Measurements from ENCODE around the gene CDH23.

Gene CDH23

DNA sequence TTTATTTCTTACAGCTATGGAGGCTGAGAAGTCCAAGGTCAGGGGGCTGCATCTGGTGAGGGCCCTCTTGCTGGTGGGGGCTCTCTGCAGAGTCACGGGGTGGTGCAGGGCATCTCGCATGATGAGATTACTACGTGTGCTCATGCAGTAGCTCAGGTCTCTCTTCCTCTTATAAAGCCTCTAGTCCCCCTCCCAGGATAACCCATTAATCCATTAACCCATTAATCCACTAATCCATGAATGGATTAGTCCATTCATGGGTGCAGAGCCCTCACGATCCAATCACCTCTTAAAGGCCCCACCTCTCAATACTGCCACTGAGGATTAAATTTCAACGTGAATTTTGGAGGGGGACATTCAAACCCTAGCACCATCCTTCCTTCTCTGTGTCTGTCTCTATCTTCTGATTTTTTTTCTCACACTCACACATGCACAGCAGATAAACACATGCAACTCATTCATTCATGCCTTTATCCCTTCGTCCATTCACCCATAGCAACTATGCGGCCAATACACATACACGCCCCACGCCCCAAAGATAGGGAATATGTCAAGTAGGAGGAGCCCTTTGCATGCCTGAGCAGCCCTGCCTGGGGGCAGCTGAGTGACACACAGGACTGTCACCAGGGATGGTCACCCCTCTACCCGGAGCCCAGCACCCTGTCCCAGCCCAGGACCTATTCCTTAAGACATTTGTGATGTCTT is 236.3 kb downstream of the CDH23 start:
- no peak for DNase-seq

DNA sequence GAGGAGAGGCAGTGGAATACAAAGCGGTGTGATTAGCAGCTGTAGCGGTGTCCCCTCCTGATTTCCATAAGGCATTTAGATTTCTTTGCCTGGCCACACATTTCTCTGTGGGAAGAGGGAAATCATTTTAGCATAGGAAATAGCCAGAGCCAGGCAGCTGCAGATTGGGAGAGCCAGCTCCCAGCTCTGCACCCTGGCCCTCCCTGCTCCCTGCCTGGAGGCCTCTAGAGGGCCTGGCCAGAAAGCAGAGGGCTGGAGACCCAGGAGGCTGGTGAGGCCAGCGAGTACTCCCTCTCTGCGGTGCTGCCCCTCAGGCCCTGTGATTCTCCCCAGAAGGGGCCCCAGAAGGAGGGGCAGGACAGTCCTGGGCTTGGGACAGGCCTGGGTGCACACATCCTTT is 237.2 kb downstream of the CDH23 start:
- DNase-seq = no peak

DNA sequence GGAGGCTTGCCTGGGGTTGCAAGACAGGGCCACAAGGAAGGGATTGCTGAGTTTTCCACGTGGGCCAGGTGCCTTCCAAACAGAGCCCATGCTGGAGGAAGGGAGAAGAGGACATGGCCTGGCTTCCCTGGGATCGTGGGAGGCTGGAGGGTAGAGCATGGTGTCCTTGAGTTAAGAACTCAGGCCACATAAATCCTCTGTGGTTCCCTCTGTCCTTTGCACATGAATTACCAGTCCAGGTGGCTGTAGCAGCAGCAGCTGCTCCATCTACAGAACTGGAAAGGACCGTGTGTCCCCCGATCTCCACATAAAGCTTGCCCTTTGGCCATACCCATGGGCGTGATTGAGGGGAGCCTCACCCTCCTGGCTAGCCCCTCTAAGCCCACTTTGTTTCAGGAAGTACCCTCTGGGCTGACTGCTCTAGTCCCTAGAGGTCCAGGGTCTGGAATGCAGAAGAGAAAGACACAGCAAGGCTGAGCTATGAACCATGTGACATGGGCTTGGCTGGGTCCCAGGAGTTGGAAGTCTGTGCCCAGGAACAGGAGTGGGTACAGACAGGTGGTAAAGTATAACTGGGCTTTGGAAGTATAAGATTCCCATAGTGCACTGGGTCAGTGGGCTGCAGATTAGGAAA is 237.9 kb downstream of the CDH23 start:
- DNase-seq = no peak

DNA sequence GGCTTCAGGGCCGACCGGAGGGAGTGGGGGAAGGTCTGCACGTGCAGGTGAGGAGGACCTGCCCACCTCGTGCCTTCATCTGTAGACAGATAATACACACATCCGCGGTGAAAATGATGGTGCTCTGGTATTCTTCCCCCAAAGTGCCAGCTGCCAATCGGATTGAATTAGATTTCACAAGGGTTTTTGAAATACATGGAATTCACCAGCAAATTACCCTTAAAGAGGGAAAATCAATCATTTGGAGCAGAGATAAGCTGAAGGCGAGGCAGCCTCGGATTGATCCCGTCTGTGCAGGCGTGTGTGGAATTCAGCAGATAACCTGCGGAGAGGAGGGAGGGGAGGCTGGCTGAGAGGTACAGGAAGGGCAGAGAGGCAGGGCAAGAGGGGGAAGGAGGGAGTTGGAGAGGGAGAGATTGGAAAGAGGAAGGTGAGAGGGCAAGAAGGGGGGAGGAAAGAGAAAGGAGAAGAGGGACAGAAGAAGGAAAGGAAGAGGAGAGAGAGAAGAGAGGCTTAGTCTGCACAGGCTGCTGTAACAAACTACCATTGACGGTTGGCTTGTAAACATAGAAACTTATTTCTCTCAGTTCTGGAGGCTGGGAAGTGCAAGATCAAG is 238.6 kb downstream of the CDH23 start:
- DNase-seq = no peak

DNA sequence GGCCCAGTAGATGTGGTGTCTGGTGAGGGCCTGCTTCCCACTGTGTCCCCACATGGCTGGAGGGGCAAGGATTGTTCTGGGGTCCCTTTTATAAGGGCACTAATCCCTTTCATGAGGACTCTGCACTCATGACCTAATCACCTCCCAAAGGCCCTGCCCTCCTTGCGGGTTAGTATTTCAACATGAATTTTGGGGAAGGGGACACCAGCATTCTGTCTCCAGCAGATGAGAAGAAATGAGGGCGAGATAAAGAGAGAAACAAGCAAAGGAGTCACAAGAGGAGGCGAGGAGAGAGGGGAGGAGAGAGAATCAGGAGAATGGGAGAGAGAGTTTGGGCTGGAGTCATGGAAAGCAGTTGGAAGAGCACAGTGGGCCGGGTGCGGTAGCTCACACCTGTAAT is 239.1 kb downstream of the CDH23 start:
- DNase-seq = no peak

DNA sequence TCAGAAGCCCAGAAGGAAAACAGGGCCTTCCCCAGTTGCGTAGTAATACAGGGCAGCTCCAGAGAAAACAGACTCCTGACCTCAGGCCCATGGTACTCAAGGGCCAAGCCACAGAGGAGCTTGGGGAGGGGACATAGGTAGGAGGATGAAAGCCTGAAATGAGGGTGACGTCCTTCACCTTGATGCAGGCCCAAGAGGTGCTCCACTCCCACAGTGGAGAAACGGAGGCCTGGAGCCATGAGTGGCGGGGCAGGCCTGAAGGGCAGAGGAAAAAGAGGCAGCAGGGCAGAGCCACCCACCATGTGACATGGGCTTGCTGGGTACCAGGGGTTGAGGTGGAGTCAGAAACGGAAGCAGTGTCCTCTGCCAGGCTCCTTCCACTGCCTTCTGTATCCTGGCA is 239.9 kb downstream of the CDH23 start:
- no peak for DNase-seq

DNA sequence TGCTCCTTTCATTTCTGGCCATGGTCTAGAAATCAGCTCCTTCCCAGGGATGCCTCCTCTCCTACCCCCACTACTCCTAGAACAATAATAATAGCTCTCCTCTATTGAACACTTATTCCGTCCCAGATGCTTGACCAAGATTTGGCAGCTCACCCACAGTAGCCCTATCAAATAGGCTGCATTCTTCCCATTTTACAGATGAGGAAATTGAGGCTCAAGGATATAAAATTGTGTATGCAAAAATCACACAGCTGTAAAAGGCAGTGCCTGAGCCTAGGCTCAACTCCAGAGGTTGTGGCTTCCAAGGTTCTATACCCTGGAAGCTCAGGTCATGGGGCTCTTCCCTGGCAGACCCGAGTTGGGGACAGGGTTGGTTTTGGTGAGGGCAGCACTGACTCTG is 240.6 kb downstream of the CDH23 start:
- DNase-seq = no peak

DNA sequence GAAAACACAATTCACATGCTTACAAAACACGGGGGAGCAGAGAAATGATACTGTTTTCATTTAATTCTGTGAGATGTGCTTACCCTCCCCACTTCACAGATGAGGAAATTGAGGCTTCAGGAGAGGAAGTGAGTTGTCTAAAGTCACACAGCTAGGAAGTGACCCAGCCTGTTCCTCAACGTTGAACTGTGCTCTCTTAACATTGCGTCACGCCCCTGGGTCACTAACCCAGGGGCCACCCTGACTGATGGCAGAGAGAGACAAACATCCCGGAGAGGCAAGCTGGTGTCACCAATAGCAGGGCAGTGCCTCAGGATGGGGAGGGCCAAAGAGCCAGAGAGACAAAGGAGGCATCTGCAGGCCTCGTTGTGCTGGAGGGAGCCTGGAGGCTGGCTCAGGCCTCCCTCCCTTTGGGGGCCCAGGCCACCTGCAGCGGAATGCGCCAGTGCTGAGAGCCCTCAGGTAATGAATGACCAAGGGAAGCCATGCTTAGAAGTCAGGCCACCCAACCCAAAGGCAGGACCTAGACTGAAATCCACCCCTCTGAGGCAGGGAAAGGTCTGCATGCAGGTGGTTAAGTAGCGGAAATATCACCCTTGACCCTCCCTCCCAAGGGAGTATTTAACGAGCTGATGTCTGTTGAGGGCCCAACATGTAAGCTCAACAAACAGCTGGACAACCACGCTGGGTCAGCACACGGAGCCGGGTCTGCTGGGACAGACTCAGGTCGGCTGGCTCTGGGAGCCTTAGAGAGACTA is 241.5 kb downstream of the CDH23 start:
- DNase-seq = peak; percentile 32

DNA sequence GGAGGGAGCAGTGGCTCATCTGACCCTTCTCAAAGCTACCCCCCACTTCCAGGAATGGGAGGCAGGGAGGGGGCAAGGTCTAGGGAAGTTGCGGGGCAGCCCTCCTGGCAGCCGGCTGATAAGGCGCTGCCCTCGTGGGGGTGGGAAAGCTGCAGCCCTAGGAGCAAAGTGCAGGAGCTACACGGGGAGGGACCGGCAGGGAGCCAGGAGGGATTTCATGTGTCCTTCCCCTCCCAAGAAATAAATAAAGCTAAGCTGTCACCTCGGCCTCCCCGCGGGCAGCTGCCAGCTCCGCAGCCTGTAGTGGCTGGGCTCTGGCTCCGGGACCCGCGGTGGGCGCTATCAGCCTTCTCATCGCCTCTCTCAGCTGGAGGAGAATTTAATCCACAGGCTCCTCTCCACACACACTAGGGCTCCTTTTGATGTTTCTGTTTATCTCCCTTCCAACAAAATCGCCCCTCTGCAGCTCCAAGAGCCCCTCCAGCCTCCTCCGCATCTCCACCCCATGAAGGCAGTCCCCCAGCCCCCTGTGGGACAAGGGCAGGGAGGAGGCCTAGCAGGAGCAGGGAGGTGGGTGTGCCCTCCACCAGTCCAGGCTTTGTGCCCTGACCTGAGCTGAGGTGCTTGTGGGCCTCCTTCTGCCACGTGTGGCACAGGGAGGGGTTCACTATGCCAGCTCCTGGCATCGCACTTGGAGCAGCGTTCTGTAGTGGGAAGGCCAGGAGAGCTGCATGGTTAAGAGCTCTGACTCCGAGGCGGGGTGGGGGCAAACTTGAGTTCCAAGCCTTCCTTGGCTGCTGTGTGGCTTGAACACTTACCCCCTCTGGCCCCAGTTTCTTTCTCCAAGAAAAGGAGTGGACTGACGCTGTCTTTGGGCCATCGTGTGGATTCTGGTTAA is 242.4 kb downstream of the CDH23 start:
- no peak for DNase-seq

DNA sequence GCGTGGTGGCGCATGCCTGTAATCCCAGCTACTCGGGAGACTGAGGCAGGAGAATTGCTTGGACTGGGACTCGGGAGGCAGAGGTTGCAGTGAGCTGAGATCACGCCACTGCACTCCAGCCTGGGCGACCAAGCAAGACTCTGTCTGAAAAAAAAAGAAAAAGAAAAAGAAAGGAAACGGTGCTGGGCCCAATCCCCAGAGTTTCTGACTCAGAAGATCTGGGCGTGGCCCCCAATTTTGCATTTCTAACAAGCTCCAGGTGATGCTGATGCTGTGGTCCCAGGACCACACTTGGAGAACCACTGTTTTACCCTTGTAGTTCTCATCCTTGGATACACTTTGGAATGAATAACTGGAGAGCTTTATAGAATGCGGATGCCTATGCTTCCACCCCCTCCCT is 243.9 kb downstream of the CDH23 start:
- DNase-seq = no peak

DNA sequence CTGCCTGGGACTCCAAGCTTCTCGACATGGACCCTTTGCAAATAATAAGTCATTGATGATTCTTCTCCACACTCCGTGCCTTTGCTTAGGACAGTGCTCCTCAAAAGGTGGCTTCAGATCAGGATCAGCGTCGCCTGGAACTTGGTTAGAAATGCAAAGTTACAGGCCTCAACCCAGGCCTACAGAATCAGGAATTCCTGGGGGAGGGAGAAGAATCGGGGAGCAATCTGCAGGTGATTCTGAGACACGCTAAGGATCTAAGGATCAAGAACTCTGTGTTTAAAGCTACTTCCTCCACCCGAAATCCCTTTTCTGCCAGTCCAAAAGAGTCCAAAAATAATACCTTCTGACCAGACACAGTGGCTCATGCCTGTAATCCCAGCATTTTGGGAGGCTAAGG is 244.7 kb downstream of the CDH23 start:
- no peak for DNase-seq

DNA sequence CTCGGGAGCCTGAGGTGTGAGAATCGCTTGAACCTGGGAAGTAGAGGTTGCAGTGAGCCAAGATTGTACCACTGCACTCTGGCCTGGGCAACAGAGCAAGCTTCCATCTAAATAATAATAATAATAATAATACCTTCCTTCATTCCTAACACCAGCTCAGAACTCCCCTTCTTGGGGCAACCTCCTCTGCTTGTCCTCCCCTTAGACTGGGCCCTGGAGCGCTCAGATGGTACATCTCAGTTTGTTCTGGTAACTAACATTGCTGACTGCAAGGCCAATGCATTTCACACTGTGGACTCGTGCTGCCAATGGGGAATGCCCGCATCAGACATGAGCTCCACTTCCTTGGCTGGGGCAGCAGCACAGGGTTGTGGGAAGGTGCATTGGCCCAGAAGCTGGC is 245.3 kb downstream of the CDH23 start:
- DNase-seq = no peak

DNA sequence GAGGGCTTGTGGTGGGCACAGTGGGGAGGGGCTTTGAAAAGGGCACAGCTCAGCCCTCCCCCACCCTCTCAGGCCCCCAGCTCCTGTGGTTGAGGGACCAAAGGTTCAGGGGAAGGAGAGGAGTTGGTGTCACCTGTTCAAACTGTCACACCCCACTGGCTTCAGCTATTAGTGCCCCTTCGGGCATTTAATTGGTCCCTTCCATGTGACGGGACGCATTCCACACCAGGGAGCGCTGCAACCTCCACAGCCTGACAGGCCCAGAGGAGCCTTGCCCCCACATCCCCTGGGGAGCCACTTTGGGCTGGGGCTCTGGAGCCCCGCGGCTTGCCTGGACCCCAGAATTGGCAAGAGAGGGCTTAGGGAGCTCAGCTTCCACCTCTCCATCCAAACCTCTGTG is 247.2 kb downstream of the CDH23 start:
- DNase-seq = no peak

DNA sequence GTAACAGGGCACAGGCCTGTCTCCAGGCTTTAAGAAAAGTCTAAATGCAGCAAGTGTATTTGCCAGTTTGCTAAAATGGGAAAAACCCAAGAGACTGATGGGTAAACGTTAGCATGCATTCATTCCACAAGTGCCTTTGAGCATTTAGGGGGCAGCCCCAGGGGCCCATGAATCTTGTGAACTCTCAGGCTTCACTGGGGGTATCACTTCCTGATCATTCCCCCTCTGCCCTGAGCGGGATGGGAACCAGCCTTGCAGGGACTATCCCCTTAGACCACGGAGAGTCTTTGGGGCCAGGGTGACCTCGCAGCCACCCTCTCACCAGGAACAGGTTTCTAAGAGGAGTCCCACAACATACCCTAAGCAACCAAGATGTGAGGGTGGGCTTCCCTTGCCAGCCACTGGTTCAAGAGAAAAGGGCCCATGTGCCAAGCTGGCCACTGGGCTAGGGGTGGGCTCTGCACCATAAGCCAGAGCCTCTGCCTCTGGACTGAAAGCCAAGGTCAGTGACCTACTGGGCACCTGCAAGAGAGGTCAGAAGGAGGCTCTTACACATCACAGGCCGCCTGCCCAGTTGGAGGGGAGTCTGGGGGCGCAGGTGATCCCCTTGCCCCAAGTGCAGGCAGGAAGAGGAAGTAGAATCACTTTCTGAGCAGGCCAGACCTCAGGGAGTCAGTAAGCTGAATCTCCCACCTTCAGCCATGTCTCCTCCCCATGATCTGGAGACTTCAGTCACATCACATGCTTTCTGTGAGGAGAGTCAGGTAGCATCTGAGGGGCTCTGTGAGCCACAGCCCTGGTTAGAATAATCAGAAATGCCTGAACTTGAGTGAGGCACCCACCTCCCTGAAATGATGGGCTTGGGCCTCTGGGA is 247.8 kb downstream of the CDH23 start:
- no peak for DNase-seq

DNA sequence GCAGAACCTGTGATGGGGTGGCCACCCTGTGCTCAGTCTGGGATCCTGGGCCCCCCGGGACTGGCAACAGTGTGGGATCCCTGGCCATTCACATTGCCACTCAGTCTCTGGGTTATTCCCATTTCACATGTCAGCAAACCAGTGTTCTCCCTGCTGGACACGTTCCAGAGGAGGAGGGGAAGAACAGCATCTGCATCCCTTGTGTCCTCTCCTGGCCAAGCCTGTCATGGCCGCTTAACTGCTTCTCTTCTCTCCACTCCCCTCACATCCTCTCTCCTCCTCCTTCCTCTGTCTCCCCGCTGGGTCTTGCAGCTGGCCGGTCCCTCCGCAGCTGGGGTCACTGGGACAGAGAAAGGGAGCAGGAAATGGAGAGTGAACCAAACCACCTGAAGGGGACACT is 248.5 kb downstream of the CDH23 start:
- no peak for DNase-seq

DNA sequence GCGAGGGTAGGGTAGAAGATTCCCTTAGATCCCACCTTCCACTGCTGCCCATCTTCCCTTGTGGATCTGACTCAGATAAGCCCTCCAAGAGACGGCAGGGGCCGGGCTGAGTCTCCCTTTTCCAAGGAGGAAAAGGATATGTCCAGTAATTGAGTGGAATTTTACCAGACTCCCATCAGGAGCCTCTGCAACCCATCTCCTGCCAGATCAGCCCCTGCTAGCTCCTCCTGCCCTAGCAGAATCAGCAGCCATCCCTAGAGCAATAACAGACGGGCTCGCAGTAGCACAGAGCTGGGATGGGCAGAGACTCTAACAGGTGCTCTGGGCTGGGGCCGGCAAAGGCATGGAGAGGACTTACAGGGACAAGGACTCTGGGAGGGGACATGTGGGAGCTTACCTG is 249.3 kb downstream of the CDH23 start:
- DNase-seq = no peak

DNA sequence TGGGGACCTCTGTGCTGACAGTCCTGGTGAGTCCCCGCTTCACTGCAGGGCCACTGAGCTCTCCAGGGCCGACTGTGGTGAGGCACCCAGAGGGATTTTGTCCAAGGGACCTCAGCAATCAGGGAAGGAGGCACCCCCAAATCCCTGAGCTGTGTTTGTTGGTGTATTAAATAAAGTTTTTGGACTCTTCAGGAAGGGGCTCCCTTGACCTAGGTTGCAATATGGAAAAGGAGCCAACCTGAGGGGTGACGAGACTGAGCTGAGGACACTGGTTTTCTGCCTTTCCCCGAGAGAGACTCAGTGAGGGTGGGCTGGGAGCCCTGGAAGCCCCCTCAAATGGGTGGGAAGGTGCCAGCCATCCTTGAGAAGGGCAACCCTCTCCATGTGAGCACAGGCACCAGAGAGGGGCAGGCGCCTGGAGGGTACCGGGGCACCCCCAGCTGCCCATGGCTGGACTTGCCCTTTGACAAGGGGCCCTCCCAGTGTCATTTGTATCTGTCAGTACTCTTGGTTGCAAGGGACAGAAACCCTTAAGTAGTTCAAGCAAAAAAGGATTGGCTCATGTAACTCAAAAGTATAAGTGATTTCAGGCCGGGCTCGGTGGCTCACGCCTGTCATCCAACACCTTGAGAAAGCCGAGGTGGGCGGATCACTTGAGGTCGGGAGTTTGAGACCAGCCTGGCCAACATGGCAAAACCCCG is 250.0 kb downstream of the CDH23 start:
- no peak for DNase-seq

DNA sequence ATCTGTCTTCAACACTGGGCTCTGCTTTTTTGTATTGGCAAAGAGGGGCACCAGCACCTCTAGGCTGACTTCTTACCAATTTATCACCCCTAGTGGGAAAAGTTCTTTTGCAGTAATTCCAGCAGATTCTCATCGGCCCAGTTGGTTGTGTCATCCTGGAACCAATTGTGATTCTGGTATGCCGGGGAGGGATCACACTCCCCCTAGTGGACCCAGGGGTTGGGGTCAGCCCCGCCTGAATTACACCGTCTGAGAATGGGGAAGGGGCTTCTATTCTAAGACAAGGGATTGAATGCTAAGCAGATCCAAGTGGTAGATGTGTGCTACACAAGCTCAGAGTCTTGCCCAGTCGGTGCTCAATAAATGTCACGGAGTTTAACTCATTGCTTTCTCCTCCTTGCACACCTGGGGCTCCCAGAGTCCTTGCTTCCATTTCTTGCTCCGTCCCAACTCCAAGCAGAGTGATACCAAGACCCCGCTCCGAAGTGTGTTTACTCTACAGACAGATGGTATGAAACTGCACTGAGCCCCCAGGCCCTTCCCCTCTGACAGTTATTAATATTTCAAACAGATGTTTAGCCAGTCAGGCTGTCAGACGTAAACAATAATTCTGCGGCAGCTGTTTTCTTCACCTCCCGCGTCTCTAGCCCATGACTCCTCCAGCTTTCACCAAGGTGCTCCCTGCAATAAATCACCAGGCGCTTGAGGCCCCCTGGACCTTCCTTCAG is 251.0 kb downstream of the CDH23 start:
- DNase-seq = no peak

DNA sequence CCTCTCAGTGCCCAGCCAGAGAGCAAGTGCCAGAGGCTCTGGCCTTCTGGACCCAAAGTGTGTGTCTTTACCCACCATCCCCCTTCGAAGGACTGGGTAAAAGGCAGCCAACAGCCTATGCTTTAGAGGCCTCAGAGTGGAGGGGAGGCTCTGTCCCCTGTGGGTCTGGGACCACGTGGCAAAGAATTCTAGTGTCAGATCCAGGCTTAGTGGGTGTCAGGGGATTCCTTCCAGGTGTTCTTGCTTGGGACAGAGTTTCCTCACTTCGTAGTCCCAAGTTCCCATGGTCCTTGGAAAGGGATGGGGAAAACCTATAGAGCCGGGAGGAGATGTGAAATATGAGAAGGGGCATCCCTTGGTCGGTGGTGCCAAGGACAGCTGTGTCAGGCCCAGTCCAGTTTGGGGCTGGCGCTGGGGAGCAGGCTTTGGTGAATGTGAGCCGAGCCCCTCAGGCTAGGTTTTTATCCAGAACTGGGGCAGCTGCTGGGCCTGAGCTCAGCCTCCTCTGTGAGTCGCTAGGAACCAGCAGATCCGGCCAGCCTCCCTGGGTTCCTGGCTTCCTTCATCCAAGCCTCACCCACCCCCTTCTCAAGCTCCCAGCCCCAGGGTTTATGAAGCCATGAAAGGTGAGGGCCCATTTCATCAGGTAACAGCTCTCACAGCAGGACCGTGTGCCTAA is 251.7 kb downstream of the CDH23 start:
- DNase-seq = no peak

DNA sequence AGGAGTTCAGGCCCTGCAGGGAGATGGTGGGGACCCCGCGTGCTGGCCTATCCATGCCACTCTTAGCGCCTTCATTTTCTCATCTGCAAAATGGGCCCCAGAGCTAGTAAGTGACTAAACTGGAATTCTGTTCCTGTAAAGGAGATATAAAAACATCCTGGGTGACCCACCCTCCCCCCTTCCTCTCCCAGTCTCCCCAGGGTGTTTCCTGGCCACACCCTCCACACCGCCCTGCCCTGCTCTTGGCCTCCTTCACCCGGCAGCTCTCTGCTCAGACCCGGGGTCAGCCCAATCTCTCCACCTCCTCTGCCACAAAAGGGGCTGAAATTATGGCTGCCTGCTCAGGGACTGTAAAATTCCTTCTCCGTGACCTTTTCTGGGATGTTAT is 252.2 kb downstream of the CDH23 start:
- DNase-seq = no peak

All from CD4-positive, alpha-beta T cell treated with Interleukin-4 for 4 hours (primary cell).